Mononuclear cell (primary cell): ENCODE results near the gene S100A5. TPM values are rescaled to one million over a fixed set of nuclear protein-coding genes. Genes with fewer than 3 reads are reported as not detected.

Experiments used
- H3K27me3 ChIP-seq: 2 replicates; pipeline ENCODE4 v1.6.0; 2011; ENCODE audit warnings: low read length, control low read depth; ENCODE audit not compliant: insufficient read depth
- H3K4me1 ChIP-seq: 2 replicates; pipeline ENCODE4 v1.5.1; 2011; ENCODE audit warnings: mild to moderate bottlenecking, low read length, control low read depth; ENCODE audit not compliant: insufficient read depth
- H3K4me3 ChIP-seq: 2 replicates; pipeline ENCODE4 v1.5.1; 2011; ENCODE audit warnings: mild to moderate bottlenecking, low read length, moderate library complexity
- H3K9me3 ChIP-seq: 2 replicates; pipeline ENCODE4 v1.5.1; 2011; ENCODE audit warnings: low read depth, mild to moderate bottlenecking, control low read depth, low read length
- total RNA-seq: library from RNA; depleted of rRNA; stranded (reverse); fragments of >200 nt; gene quantifications from one replicate; pipeline ENCODE4 v1.2.3, GENCODE V29; 2012

The S100A5 gene
- total RNA-seq, 1 donor: not detected

DNA sequence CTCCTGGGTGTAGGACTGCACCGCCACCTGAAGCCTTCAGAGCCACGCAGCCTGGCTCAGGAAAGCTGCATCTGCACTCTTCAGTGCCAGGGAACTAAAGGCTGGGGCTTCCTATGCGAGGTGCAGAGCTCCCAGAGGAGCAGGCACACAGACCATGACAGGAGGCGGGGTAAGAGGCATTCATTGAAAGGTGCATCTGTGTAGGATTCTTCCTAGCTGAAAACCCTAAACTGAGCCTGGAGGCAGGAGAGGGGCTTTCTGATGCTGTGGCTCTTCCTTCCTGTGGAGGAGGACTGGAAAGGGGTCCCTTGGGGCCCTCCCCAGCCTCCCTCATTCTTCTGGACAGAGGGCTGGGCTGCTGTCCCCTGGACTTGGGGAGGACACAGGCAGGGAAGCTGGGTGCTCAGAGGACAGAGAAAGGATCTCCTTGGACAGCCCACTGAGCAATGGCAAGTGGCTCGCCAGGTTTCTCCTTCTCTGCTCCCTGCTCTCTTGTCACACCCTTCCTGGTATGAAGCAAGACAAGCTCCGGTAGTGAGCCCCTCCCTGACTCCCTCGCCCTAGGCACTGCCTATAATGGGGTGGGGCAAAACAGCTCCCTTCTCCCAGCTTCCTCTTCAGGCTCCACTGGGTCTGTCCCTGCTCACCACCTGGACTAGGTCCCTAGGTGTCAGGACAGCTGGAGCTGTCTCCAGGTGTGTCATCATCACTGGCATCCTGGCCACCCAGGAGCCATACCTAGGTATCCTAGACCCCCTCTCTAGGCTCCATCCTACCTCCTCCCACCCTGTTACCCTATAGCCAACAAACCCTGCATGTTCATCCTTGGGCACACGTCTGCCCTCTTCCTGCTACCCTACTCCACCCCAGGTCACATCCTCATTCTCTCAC is 25.0 kb downstream of the S100A5 start:
- Histone ChIP-seq H3K27me3 (no peaks in the 10 kb centered on the region), H3K4me1 (peaks cover 64% of the 10 kb centered on the region), H3K4me3 (no peak overlapping the region), H3K9me3 (no peaks in the 10 kb centered on the region)

DNA sequence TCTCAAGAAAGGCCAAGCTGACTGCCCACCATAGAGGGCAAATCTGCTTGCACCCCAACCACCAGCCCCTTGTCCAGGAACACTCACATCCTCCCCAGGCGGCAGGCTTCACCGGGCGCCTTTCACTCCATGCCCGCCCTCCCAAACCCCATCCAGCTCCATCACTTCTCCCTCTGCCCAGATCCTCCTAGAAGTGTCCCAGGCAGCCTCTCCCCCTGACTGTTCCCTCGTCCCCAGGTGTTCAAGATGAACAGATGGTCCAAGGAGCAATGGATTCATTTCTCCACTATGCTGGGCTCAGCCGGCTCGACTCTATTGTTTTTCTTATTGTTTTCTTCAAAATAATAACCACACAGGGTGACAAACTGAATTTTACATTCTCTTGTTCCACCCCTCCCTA is 27.1 kb downstream of the S100A5 start:
- peaks cover 55% of the 10 kb centered on the region for H3K4me1 ChIP-seq
- no peaks in the 10 kb centered on the region for H3K27me3 ChIP-seq

DNA sequence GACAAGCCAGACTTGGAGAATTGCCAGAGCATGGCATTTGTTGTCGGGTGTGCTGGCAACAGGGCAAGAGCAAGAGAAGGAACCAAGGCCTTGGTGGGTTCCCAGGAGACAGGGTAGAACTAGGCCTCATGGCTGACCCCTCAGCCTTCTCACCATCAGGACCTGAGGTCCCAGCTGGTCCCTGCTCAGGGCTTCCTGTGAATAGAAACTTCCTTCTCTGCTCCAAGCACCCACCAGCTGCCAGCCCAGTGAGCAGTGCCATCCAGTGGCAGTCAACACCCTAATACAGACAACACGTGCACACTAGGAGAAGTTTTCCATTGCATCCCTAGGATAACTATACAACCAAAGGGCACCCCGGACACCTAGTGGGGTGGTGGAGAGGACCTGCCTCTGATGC is 27.7 kb downstream of the S100A5 start:
- Histone ChIP-seq H3K9me3 (no peaks in the 10 kb centered on the region), H3K27me3 (no peaks in the 10 kb centered on the region), H3K4me1 (peaks cover 49% of the 10 kb centered on the region), H3K4me3 (no peak overlapping the region)

More for the DNA sequence above, 27.1 kb downstream of the S100A5 start:
- Histone ChIP-seq H3K9me3 (no peaks in the 10 kb centered on the region), H3K4me3 (no peak overlapping the region)

DNA sequence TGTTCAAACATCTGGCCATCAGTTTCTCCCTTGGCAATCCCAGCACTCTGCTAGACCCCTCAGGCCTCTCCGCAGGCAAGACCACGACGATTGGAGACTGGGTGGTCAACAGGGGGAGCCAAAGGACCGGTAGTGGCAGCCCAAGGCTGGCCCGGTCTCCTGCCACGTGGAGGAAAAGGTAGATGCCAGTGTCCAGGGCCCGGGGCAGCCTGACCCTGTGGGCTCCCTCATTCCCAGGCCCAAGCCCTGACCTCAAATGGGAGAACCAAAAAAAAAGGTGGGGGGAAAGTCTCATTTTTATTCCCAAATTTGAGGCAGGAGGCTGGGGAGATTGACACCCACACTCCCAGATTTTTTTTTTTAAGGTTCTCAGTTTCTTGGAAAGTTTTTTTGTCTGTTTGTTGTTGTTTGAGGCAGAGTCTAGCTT is 29.7 kb downstream of the S100A5 start:
- Histone ChIP-seq H3K9me3 (no peaks in the 10 kb centered on the region), H3K27me3 (no peaks in the 10 kb centered on the region), H3K4me1 (peaks cover 39% of the 10 kb centered on the region), H3K4me3 (no peak overlapping the region)

DNA sequence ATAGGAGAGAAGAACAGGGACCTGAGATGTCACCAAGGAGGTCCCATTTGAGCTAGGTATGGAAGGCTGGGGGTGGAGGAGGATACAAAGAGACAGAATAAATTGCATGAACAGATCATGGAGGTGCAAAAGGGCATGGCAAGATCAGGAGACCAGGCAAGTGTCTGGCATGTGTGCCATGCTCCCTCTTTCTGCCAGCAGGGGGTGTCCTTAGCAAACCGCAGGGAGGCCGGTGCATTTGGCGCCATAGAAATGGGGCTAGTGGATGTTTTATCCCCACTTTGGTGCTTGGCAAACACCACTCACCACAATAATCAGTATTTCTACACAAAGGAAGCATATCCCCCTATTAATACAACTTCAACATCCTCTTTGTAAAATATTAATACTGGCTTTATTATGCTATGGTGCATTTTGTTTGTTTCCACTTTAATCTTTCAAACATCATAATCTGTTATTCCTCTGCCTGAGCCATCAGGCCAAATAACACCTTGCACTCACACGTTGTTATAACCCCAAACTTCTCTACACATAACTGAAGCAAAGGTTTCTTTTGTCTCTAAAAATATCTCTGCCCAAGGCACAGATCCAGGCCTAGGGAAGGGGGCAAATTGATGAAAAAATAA is 30.9 kb downstream of the S100A5 start:
- Histone ChIP-seq H3K9me3 (no peaks in the 10 kb centered on the region), H3K4me3 (no peak overlapping the region), H3K4me1 (peaks cover 27% of the 10 kb centered on the region), H3K27me3 (no peaks in the 10 kb centered on the region)

DNA sequence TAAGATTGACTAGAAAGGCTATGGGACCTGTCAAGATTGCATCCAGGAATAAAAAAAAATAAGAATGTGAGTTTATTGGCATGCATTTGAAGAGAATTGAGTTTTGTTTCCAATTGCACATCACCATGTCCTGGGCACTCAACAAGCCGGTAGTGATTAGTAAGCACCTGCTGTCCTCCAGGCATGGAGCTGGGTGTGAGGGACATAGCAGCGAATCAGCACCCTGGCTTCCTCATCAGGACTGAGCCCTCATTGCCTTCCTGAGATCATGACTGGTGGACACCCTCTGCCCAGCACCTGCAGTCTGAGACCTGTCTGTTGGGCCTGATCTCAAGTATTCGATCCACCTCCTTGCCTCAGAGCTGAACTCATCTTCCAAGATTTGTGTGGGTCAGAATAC is 31.7 kb downstream of the S100A5 start:
- Histone ChIP-seq H3K4me3 (no peak overlapping the region), H3K27me3 (no peaks in the 10 kb centered on the region), H3K4me1 (peaks cover 19% of the 10 kb centered on the region), H3K9me3 (no peaks in the 10 kb centered on the region)

DNA sequence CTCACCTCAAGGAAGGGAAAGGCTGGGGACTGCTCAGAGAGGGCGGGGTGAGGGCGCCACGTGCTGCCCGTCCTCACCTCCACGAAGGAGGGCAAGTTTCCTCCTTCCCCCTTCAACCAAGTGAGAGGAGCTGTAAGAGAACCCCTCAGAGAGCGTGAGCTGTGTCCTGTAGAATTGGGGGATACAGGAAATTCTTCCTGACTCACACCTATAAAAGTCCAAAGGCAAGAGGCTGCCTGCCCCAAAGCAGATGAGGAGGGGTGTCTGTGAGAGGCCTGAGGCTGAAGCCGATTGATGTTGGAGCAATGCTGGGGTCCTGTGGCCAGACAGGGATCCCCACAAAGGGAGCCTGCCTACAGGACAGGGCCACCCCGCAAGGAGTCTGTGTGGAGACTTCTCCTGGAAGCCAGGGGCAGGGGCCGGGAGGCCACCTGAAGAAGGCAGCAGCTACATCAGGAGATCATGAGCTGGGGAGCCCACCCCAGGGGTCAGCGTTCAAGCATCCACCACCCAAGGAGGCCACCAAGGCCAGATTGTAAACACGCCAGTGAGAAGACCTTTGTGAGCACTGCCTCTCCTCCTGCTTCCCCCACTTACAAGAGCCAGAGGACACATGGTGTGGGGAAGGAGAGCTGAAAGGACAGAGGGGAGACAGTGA is 32.7 kb downstream of the S100A5 start:
- Histone ChIP-seq H3K4me3 (no peak overlapping the region), H3K27me3 (no peaks in the 10 kb centered on the region), H3K9me3 (no peaks in the 10 kb centered on the region), H3K4me1 (peaks cover 9% of the 10 kb centered on the region)

DNA sequence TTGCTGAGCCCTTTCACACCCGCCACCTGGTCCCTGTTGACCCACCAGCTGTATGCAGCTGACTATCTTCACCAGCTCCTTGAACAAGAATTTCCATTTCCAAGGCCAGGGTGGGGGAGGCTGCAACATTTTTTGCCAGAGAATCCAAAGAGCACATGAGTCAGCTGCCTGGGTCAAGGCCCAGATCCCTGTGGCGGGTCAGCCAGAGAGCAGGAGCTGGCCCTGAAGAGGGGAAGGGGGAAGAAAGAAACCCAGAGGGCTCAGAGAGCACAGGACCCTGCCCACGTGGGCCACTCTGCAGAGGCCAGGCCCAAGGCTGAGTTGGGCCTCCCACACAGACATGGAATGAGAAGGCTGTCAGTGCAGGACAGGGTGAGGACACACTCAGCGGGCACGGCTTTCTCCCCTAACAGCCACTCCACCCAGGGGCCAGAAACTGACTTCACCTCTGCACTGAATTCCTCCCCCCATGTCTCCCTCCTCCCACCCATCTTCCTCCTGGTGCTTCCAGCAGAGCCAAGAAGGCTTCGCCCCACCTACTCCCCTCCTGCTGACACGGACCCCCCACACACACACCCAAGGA is 33.8 kb downstream of the S100A5 start:
- no peaks in the 10 kb centered on the region for H3K27me3 ChIP-seq
- H3K9me3 ChIP-seq: no peaks in the 10 kb centered on the region
- H3K4me3 ChIP-seq: no peak overlapping the region
- H3K4me1 ChIP-seq: peaks cover 4% of the 10 kb centered on the region

DNA sequence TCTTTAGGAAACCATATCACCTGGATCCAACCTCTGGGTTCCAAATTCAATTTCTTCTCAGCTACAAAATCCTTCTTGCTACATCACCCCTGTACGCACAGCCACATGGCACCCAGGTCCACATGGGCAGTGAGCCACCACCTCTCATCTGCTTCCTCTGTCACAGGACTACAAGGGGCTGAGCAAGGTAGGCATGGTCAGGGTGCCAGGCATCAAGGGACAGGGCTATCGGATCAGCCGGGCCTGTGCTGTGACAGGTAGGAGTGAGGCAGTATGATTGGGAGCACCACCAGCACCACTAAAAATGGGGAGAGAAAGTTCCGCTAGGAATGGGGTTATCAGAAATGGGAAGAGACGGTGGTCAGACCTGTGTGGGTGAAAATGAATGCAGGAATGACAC is 34.3 kb downstream of the S100A5 start:
- Histone ChIP-seq H3K4me1 (peaks cover 4% of the 10 kb centered on the region), H3K9me3 (no peaks in the 10 kb centered on the region), H3K4me3 (no peak overlapping the region), H3K27me3 (no peaks in the 10 kb centered on the region)

DNA sequence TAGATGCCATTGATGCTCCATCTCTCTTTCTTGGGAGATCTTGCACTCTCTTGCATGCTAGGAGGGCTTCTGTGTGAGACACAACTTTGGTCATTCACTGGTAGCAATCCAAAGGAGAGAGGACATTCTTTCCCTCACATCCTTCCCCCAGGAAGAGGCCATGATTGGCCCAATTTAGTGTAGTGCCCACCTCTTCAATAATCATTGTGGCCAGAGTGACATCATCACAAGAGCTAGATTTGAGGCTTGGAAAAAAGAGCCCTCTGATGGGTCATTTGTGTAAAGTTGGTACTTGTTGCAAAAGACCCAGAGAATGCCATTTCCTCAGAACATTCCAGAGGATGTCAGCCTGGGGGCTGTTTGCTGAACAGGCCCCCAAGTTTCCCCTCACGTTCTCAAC is 35.2 kb downstream of the S100A5 start:
- H3K9me3 ChIP-seq: no peaks in the 10 kb centered on the region
- no peaks in the 10 kb centered on the region for H3K27me3 ChIP-seq
- no peaks in the 10 kb centered on the region for H3K4me1 ChIP-seq
- H3K4me3 ChIP-seq: no peak overlapping the region

DNA sequence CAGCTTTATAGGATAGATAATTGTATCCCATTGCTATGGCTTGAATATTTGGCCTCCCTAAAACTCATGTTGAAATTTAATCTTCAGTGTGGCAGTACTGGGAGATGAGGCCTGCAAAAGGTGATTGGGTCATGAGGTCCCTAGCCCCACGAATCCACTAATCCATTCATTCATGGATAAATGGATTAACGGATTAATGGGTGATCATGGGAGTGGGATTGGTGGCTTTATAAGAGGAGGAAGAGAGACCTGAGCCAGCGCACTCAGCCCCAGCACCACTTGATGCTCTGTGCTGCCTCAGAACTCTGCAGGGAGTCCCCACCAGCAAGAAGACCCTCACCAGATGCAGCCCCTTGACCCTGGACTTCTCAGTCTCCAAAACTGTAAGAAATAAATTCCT is 37.0 kb downstream of the S100A5 start:
- H3K27me3 ChIP-seq: no peaks in the 10 kb centered on the region
- H3K4me3 ChIP-seq: no peak overlapping the region
- no peaks in the 10 kb centered on the region for H3K4me1 ChIP-seq
- H3K9me3 ChIP-seq: no peaks in the 10 kb centered on the region

DNA sequence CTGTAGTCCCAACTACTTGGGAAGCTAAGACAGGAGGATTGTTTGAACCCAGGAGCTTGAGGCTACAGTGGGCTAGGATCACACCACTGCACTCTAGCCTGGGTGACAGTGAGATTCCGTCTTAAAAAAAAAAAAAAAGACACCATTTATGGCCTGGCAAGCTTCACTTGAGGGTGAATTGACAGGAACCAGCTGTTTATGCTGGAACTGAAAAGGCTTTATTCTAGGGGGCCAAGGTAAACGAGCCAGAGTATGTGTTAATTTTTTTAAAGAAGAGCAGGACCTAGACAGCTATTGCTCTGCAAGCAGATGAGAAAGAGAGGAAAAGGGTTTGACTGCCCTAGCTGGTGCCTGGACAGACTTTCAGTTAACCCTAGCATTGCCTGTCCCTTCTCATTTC is 42.0 kb downstream of the S100A5 start:
- Histone ChIP-seq H3K9me3 (no peaks in the 10 kb centered on the region), H3K4me1 (peaks cover 4% of the 10 kb centered on the region), H3K4me3 (no peak overlapping the region), H3K27me3 (no peaks in the 10 kb centered on the region)

DNA sequence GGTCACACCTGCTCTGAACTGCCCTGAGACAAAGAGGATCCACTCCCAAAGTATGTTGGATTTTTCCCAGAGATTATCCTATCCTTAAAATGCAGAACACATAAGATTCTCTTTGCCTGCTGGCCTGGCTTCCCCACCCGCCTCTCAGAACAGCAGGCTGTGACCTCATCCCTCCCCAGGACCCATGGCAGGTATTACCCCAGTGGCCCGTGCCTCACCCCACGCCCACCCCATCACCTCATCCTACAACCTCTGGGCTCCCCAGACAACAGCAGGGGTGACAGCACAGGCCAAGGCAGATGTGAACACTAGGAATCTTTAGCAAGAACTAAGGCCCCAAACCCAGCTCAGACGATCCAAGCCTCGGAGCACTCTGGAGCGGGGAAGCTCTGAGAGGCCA is 45.2 kb downstream of the S100A5 start:
- H3K27me3 ChIP-seq: no peaks in the 10 kb centered on the region
- no peak overlapping the region for H3K4me3 ChIP-seq
- H3K9me3 ChIP-seq: no peaks in the 10 kb centered on the region
- peaks cover 16% of the 10 kb centered on the region for H3K4me1 ChIP-seq

DNA sequence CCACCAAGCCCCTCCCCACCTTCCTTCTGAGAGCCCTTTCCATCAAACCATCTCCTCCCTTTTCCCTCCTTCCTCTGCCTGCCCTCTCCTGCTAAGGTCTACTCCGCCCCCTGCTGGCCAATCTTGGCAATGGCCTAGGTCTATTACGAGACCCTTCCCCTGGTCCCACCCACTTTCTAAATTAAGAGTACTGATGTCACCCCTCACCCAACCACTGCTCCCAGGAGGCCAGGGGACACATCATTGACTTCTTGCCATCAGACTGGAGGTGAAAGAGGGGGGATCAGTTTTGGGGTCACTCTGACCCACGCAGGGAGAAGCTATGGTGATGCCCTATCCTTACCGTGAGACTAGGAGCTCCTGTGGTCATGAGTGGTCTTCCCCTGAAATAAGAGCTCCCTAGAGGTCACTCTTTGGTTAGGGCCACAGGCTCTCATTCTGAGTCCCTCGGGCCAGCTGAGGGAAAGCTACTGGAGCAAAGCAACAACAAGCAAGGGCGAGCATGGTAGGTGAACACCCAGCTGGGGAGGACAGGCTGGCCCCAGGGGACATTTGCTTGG is 45.7 kb downstream of the S100A5 start:
- H3K4me1 ChIP-seq: peaks cover 20% of the 10 kb centered on the region
- H3K27me3 ChIP-seq: no peaks in the 10 kb centered on the region
- H3K9me3 ChIP-seq: no peaks in the 10 kb centered on the region
- H3K4me3 ChIP-seq: no peak overlapping the region
